IPS DF 19.7 (cell line): ENCODE measurements around the gene GALNT14.
"Not testable (repeated sequence)": the region's sequence is repeated elsewhere in the genome, so short reads cannot be mapped to it uniquely, and the experiment has no call there.

Source experiments
- DNase-seq: peaks from one replicate; pipeline ENCODE4 v3.0.0-alpha.2; 2013; ENCODE audit warnings: low read depth, low spot score

GALNT14 gene

GRCh38 chr2:31138037-31138962 is at the start of gene GALNT14:
Gene GALNT14 (minus strand): TSS chr2:31138440. CDS start chr2:31138086, 354 bp downstream.
- DNase-seq, result no peak

GRCh38 chr2:31187166-31187565 is 48.9 kb upstream of the GALNT14 start:
- DNase-seq, result no peak

GRCh38 chr2:31183973-31184372 is 45.7 kb upstream of the GALNT14 start:
- not testable (repeated sequence) for DNase-seq

- DNase-seq, result no peak
These were observed 38.5 kb upstream of the GALNT14 start for GRCh38 chr2:31176742-31177141.

GRCh38 chr2:31171142-31171541 is 32.9 kb upstream of the GALNT14 start:
- DNase-seq, result no peak

GRCh38 chr2:31170071-31170698 is 31.9 kb upstream of the GALNT14 start:
- peak; percentile 45 for DNase-seq

GRCh38 chr2:31168291-31168690 is 30.1 kb upstream of the GALNT14 start:
- no peak for DNase-seq

GRCh38 chr2:31166925-31167324 is 28.7 kb upstream of the GALNT14 start:
- no peak for DNase-seq

- no peak for DNase-seq
These were observed 24.8 kb upstream of the GALNT14 start for GRCh38 chr2:31163011-31163539.

- DNase-seq, result no peak
These were observed 23.4 kb upstream of the GALNT14 start for GRCh38 chr2:31161637-31162036.

- no peak for DNase-seq
These were observed 13.3 kb upstream of the GALNT14 start for GRCh38 chr2:31151501-31151900.

- no peak for DNase-seq
These were observed 12.0 kb upstream of the GALNT14 start for GRCh38 chr2:31150120-31150670.

- DNase-seq, result no peak
These were observed 10.3 kb upstream of the GALNT14 start for GRCh38 chr2:31148514-31148913.

GRCh38 chr2:31147645-31148044 is 9.4 kb upstream of the GALNT14 start:
- no peak for DNase-seq

- no peak for DNase-seq
These were observed 3.9 kb upstream of the GALNT14 start for GRCh38 chr2:31142110-31142509.

GRCh38 chr2:31141443-31142085 is 3.3 kb upstream of the GALNT14 start:
- no peak for DNase-seq

GRCh38 chr2:31140151-31140550 is 1.9 kb upstream of the GALNT14 start:
- DNase-seq, result no peak

- DNase-seq, result no peak
These were observed 1.4 kb upstream of the GALNT14 start for GRCh38 chr2:31139671-31140070.

GRCh38 chr2:31137211-31138036 is 816 bp downstream of the GALNT14 start:
- no peak for DNase-seq

GRCh38 chr2:31136732-31137131 is 1.5 kb downstream of the GALNT14 start:
- no peak for DNase-seq

GRCh38 chr2:31136000-31136399 is 2.2 kb downstream of the GALNT14 start:
- no peak for DNase-seq
